ENCODE data around the gene FAF1. TPM values are rescaled to one million over a fixed set of nuclear protein-coding genes. Genes with fewer than 3 reads are reported as not detected.

Gene FAF1
- total RNA-seq, 1 donor from 2014 or later: 59.7 TPM

GRCh38 chr1:50976111-50976889 is 16.2 kb upstream of the FAF1 start:
- H3K27me3 Mint-ChIP-seq (ENCODE audit: low read depth): peaks cover 51% of the 10 kb centered on the region

DNA sequence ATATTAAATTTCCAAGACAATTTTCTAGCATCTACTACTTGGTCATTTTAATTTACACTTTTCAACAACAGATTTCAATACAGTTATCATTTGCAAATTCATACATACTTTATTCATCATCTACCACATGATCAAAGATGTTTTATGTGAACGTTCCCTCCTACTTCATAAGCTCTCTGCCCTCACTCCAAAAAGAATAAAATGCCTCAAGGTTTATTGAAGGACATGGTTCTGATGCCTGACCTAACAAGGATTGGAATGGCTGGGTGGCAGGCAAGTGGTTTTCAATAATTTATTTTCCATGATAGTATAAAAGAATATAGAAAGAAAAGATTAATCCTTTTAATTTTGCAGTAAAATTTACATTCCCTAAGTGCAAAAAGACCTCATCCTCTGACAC is 15.4 kb upstream of the FAF1 start:
- Mint-ChIP-seq H3K4me1 (ENCODE audit: low read depth) (peaks cover 38% of the 10 kb centered on the region), H3K36me3 (ENCODE audit: low read depth) (peaks cover 47% of the 10 kb centered on the region), H3K27me3 (ENCODE audit: low read depth) (peaks cover 46% of the 10 kb centered on the region), H3K9me3 (no peaks in the 10 kb centered on the region), H3K27ac (no peak overlapping the region), H3K4me3 (ENCODE audit: low read depth) (no peak overlapping the region)
- intact Hi-C loops (cut with micrococcal nuclease): loop anchor here (10.0 kb wide), 2 partner anchors 219 to 569 kb away; no protein-coding TSS in a partner anchor
- no peak for DNase-seq (ENCODE audit: low spot score)

More at GRCh38 chr1:50976111-50976889, 16.2 kb upstream of the FAF1 start:
- H3K27ac Mint-ChIP-seq: no peak overlapping the region
- peak overlapping the region; percentile 77 for H3K4me3 Mint-ChIP-seq (ENCODE audit: low read depth)
- H3K4me1 Mint-ChIP-seq (ENCODE audit: low read depth): peaks cover 30% of the 10 kb centered on the region
- intact Hi-C loops (cut with micrococcal nuclease): loop anchor here (10.0 kb wide), 2 partner anchors 219 to 569 kb away; no protein-coding TSS in a partner anchor
- no peaks in the 10 kb centered on the region for H3K9me3 Mint-ChIP-seq
- DNase-seq (ENCODE audit: low spot score): no peak
- H3K36me3 Mint-ChIP-seq (ENCODE audit: low read depth): peaks cover 40% of the 10 kb centered on the region

DNA sequence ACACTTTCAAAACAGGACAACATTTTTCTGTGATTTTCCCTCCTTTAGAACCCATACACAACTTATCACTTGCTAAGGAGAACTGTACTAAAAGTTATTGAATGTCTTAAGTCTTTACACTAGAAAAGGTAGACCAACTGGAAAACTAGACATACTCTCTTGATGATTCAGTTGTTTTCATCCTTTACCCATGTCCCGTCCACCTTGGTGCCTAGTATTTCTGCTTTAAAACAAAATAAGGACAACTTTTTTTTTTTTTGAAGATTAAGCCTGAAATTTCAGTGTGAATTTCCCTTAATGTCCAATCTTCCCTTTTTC is 14.5 kb upstream of the FAF1 start:
- Mint-ChIP-seq H3K27ac (no peak overlapping the region), H3K4me3 (ENCODE audit: low read depth) (no peak overlapping the region), H3K36me3 (ENCODE audit: low read depth) (peaks cover 51% of the 10 kb centered on the region), H3K9me3 (no peaks in the 10 kb centered on the region), H3K27me3 (ENCODE audit: low read depth) (peaks cover 41% of the 10 kb centered on the region), H3K4me1 (ENCODE audit: low read depth) (peaks cover 42% of the 10 kb centered on the region)
- DNase-seq (ENCODE audit: low spot score): no peak
- intact Hi-C loops (cut with micrococcal nuclease): loop anchor here (5.0 to 10.0 kb wide), 4 partner anchors 193 to 570 kb away; no protein-coding TSS in a partner anchor

DNA sequence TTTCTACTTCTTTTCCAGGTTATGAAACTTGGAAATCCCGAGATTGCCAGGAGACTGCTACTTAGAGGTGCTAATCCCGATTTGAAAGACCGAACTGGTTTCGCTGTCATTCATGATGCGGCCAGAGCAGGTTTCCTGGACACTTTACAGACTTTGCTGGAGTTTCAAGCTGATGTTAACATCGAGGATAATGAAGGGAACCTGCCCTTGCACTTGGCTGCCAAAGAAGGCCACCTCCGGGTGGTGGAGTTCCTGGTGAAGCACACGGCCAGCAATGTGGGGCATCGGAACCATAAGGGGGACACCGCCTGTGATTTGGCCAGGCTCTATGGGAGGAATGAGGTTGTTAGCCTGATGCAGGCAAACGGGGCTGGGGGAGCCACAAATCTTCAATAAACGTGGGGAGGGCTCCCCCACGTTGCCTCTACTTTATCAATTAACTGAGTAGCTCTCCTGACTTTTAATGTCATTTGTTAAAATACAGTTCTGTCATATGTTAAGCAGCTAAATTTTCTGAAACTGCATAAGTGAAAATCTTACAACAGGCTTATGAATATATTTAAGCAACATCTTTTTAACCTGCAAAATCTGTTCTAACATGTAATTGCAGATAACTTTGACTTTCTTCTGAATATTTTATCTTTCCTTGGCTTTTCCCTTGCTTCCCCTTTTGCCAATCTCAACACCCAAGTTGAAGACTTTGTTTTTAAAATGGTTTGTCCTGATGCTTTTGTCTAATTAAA is 14.0 kb upstream of the FAF1 start:
- intact Hi-C loops (cut with micrococcal nuclease): loop anchor here (5.0 to 10.0 kb wide), 4 partner anchors 193 to 571 kb away; no protein-coding TSS in a partner anchor
- Mint-ChIP-seq H3K4me1 (ENCODE audit: low read depth) (peaks cover 40% of the 10 kb centered on the region), H3K27me3 (ENCODE audit: low read depth) (peaks cover 36% of the 10 kb centered on the region), H3K9me3 (no peaks in the 10 kb centered on the region), H3K4me3 (ENCODE audit: low read depth) (no peak overlapping the region), H3K27ac (no peak overlapping the region), H3K36me3 (ENCODE audit: low read depth) (peaks cover 51% of the 10 kb centered on the region)
- no peak for DNase-seq (ENCODE audit: low spot score)

DNA sequence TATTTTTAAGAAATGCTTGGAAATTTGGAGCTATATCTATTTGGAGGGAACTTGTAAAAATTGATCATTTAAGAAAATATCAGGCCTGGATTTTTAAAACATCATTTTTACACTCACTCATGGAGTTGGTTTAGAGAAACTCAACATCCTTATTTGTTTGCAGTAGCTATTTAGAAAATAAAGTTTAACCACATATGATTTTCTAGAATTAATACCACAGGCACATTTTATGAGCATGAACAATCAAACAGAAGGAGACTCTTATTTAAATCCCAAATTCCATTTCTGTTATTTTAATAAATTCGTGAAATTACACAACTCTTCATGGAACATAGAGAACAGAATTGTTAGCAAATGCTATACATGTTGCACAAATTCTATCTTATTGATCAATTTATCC is 13.2 kb upstream of the FAF1 start:
- Mint-ChIP-seq H3K4me3 (ENCODE audit: low read depth) (no peak overlapping the region), H3K27ac (no peak overlapping the region)
- intact Hi-C loops (cut with micrococcal nuclease): loop anchor here (5.0 to 10.0 kb wide), 4 partner anchors 194 to 572 kb away; no protein-coding TSS in a partner anchor

GRCh38 chr1:50972766-50973165 is 12.7 kb upstream of the FAF1 start:
- Mint-ChIP-seq H3K27me3 (ENCODE audit: low read depth) (peaks cover 27% of the 10 kb centered on the region), H3K9me3 (no peaks in the 10 kb centered on the region), H3K4me3 (ENCODE audit: low read depth) (no peak overlapping the region), H3K36me3 (ENCODE audit: low read depth) (peaks cover 51% of the 10 kb centered on the region), H3K27ac (no peak overlapping the region), H3K4me1 (ENCODE audit: low read depth) (peaks cover 34% of the 10 kb centered on the region)
- intact Hi-C loops (cut with micrococcal nuclease): loop anchor here (5.0 to 10.0 kb wide), 4 partner anchors 195 to 572 kb away; no protein-coding TSS in a partner anchor
- DNase-seq (ENCODE audit: low spot score): no peak

More for the DNA sequence above, 13.2 kb upstream of the FAF1 start:
- Mint-ChIP-seq H3K36me3 (ENCODE audit: low read depth) (peaks cover 51% of the 10 kb centered on the region), H3K9me3 (no peaks in the 10 kb centered on the region), H3K4me1 (ENCODE audit: low read depth) (peaks cover 32% of the 10 kb centered on the region), H3K27me3 (ENCODE audit: low read depth) (peaks cover 28% of the 10 kb centered on the region)
- DNase-seq (ENCODE audit: low spot score): no peak

GRCh38 chr1:50971748-50972305 is 11.8 kb upstream of the FAF1 start:
- no peaks in the 10 kb centered on the region for H3K9me3 Mint-ChIP-seq
- intact Hi-C loops (cut with micrococcal nuclease): loop anchor here (5.0 to 10.0 kb wide), 4 partner anchors 195 to 573 kb away; no protein-coding TSS in a partner anchor
- peaks cover 50% of the 10 kb centered on the region for H3K36me3 Mint-ChIP-seq (ENCODE audit: low read depth)
- no peak overlapping the region for H3K27ac Mint-ChIP-seq
- H3K4me3 Mint-ChIP-seq (ENCODE audit: low read depth): peak overlapping the region; percentile 55
- peaks cover 37% of the 10 kb centered on the region for H3K4me1 Mint-ChIP-seq (ENCODE audit: low read depth)
- DNase-seq (ENCODE audit: low spot score): no peak
- peaks cover 29% of the 10 kb centered on the region for H3K27me3 Mint-ChIP-seq (ENCODE audit: low read depth)

- DNase-seq (ENCODE audit: low spot score): no peak
- Mint-ChIP-seq H3K9me3 (no peaks in the 10 kb centered on the region), H3K36me3 (ENCODE audit: low read depth) (peaks cover 42% of the 10 kb centered on the region), H3K27ac (no peak overlapping the region), H3K4me3 (ENCODE audit: low read depth) (peak overlapping the region; percentile 93), H3K27me3 (ENCODE audit: low read depth) (peaks cover 24% of the 10 kb centered on the region), H3K4me1 (ENCODE audit: low read depth) (peaks cover 29% of the 10 kb centered on the region)
- intact Hi-C loops (cut with micrococcal nuclease): loop anchor here (5.0 to 10.0 kb wide), 4 partner anchors 196 to 574 kb away; no protein-coding TSS in a partner anchor
Measured at GRCh38 chr1:50970931-50971582, 11.0 kb upstream of the FAF1 start.

DNA sequence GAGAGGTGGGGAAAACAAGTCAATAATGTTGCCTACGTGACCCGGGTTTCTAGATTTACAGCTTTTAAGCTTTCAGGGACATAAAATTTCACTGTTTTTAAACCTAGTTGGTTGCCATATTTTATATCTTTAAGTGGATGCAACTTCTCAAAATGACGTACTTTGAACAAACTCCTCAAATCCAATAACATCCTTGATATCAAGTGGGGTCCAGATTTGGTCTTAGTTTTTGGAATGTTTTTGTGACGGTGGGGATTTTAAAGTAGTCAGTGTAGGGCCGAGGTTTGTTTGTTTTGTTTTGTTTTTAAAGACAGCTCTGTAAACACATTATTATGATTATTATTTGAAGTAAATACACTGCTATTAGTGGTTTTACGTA is 10.4 kb upstream of the FAF1 start:
- intact Hi-C loops (cut with micrococcal nuclease): loop anchor here (5.0 to 10.0 kb wide), 4 partner anchors 197 to 574 kb away; no protein-coding TSS in a partner anchor
- H3K9me3 Mint-ChIP-seq: no peaks in the 10 kb centered on the region
- peak overlapping the region; percentile 93 for H3K4me3 Mint-ChIP-seq (ENCODE audit: low read depth)
- no peak for DNase-seq (ENCODE audit: low spot score)
- H3K36me3 Mint-ChIP-seq (ENCODE audit: low read depth): peaks cover 41% of the 10 kb centered on the region
- H3K27ac Mint-ChIP-seq: peak overlapping the region; percentile 79
- peaks cover 28% of the 10 kb centered on the region for H3K4me1 Mint-ChIP-seq (ENCODE audit: low read depth)
- peaks cover 24% of the 10 kb centered on the region for H3K27me3 Mint-ChIP-seq (ENCODE audit: low read depth)

- Mint-ChIP-seq H3K27ac (peak within 1 kb of the TSS; percentile 96), H3K4me1 (ENCODE audit: low read depth) (peaks cover 28% of the 10 kb centered on the region), H3K9me3 (no peaks in the 10 kb centered on the region), H3K4me3 (ENCODE audit: low read depth) (peak within 1 kb of the TSS; percentile 95), H3K36me3 (ENCODE audit: low read depth) (peaks cover 35% of the 10 kb centered on the region), H3K27me3 (ENCODE audit: low read depth) (peaks cover 23% of the 10 kb centered on the region)
- intact Hi-C loops (cut with micrococcal nuclease): loop anchor here (1.0 to 10.0 kb wide), 8 partner anchors 7 to 575 kb away; partner anchors contain the start of gene EPS15
- DNase-seq (ENCODE audit: low spot score): peak; percentile 52
Measured at GRCh38 chr1:50969611-50970508, 9.8 kb upstream of the FAF1 start, which contains the start of gene CDKN2C. Gene CDKN2C, plus strand, starts transcription at chr1:50970245. Its CDS starts 124 bp downstream, at chr1:50970369.

DNA sequence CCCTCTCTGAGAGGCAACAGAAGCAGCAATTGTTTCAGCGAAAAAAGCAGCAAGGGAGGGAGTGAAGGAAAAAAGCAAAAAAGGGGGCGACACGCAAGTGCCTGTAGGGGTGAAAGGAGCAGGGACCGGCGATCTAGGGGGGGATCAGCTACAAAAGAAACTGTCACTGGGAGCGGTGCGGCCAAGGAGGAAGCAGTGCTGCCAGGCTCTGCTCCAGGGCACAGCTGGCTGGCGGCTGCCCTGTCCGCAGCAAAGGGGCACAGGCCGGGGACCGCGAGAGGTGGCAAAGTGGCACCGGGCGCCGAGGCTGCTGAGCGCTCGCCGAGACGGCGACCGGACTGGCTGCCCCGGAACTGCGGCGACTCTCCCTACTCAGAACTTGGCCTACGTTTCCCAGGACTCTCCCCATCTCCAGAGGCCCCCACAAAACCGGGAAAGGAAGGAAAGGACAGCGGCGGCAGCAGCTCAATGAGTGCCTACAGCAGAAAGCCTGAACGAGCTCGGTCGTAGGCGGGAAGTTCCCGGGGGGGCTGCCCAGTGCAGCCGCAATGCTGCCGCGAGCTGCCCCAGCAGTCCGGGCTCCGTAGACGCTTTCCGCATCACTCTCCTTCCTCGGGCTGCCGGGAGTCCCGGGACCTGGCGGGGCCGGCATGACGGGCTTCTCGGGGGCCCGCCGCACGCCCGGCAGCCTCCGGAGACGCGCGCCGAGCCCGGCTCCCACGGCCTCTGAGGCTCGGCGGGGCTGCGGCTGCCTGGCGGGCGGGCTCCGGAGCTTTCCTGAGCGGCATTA is 8.9 kb upstream of the FAF1 start:
- H3K27ac Mint-ChIP-seq: peak overlapping the region; percentile 96
- H3K4me1 Mint-ChIP-seq (ENCODE audit: low read depth): peaks cover 23% of the 10 kb centered on the region
- peaks cover 27% of the 10 kb centered on the region for H3K36me3 Mint-ChIP-seq (ENCODE audit: low read depth)
- H3K9me3 Mint-ChIP-seq: no peaks in the 10 kb centered on the region
- H3K4me3 Mint-ChIP-seq (ENCODE audit: low read depth): peak overlapping the region; percentile 95
- DNase-seq (ENCODE audit: low spot score): no peak
- intact Hi-C loops (cut with micrococcal nuclease): loop anchor here (1.0 to 10.0 kb wide), 5 partner anchors 8 to 546 kb away; partner anchors contain the start of genes EPS15 and FAF1
- peaks cover 17% of the 10 kb centered on the region for H3K27me3 Mint-ChIP-seq (ENCODE audit: low read depth)
